Bronchial epithelial cell (primary cell): ENCODE data around the gene DCDC1. TPM values are rescaled to one million over a fixed set of nuclear protein-coding genes. Genes with fewer than 3 reads are reported as not detected.
"Not testable (repeated sequence)": the region's sequence is repeated elsewhere in the genome, so short reads cannot be mapped to it uniquely, and the experiment has no call there.

Experiments used
- DNase-seq: peaks from one replicate; pipeline ENCODE4 v3.0.0-alpha.2; 2010; ENCODE audit warnings: low read depth
- FAIRE-seq: peaks from 2 replicates; lab custom pipeline; 2011; peaks lifted over from hg19 to GRCh38; lab: Jason Lieb, UNC
- H3K27me3 ChIP-seq: 2 replicates; pipeline ENCODE4 v1.5.1; 2011; ENCODE audit warnings: low read length; ENCODE audit not compliant: control insufficient read depth, insufficient read depth
- H3K36me3 ChIP-seq: 2 replicates; pipeline ENCODE4 v1.5.1; 2011; ENCODE audit warnings: low read length; ENCODE audit not compliant: control insufficient read depth, insufficient read depth
- H3K4me3 ChIP-seq: 2 replicates; pipeline ENCODE4 v1.5.1; 2011; ENCODE audit warnings: mild to moderate bottlenecking, low read depth, low read length, control low read depth
- CTCF ChIP-seq: IDR thresholded peaks from 2 replicates; pipeline ENCODE4 v1.5.1; 2011; ENCODE audit warnings: mild to moderate bottlenecking, moderate library complexity, low read length, control low read depth, inconsistent platforms; ENCODE audit not compliant: insufficient read depth, severe bottlenecking
- total RNA-seq: library from RNA; depleted of rRNA; stranded (reverse); fragments of >200 nt; gene quantifications from 2 replicates; pipeline ENCODE4 v1.2.1, GENCODE V29; 2014

DCDC1 gene
- total RNA-seq, 1 donor from 2014 or later: not detected

GRCh38 chr11:31326470-31327148 lies 42.9 kb downstream of the DCDC1 start:
- no peak for FAIRE-seq
- Histone ChIP-seq H3K36me3 (no peaks in the 10 kb centered on the region), H3K4me3 (no peak overlapping the region), H3K27me3 (no peaks in the 10 kb centered on the region)
- no peak for DNase-seq
- TF ChIP-seq CTCF: no peak

GRCh38 chr11:31325160-31325559 lies 44.4 kb downstream of the DCDC1 start:
- no peak for TF ChIP-seq CTCF
- Histone ChIP-seq H3K36me3 (no peaks in the 10 kb centered on the region), H3K27me3 (no peaks in the 10 kb centered on the region), H3K4me3 (no peak overlapping the region)
- FAIRE-seq: no peak
- peak; percentile 84 for DNase-seq

- no peak for FAIRE-seq
- no peak for TF ChIP-seq CTCF
- Histone ChIP-seq H3K36me3 (no peaks in the 10 kb centered on the region), H3K4me3 (no peak overlapping the region), H3K27me3 (no peaks in the 10 kb centered on the region)
- no peak for DNase-seq
These were observed 46.4 kb downstream of the DCDC1 start for GRCh38 chr11:31323145-31323544.

GRCh38 chr11:31321494-31321893 lies 48.0 kb downstream of the DCDC1 start:
- H3K36me3 ChIP-seq, FAIRE-seq, DNase-seq, H3K4me3 ChIP-seq, H3K27me3 ChIP-seq: not testable (repeated sequence)

GRCh38 chr11:31303644-31304180 lies 65.8 kb downstream of the DCDC1 start:
- H3K4me3 ChIP-seq: no peak overlapping the region
- FAIRE-seq: no peak
- TF ChIP-seq CTCF: no peak
- no peaks in the 10 kb centered on the region for H3K36me3 ChIP-seq
- no peak for DNase-seq
- H3K27me3 ChIP-seq: no peaks in the 10 kb centered on the region

GRCh38 chr11:31301549-31302510 lies 67.7 kb downstream of the DCDC1 start:
- Histone ChIP-seq H3K36me3 (no peaks in the 10 kb centered on the region), H3K4me3 (no peak overlapping the region), H3K27me3 (no peaks in the 10 kb centered on the region)
- DNase-seq: no peak
- no peak for TF ChIP-seq CTCF
- FAIRE-seq: no peak
